Measurements from ENCODE around the gene KRTAP10-12.

Gene KRTAP10-12

GRCh38 chr21:44734841-44735240 lies 37.9 kb downstream of the KRTAP10-12 start:
- DNase-seq, result no peak

- DNase-seq, result no peak
These were observed 38.8 kb downstream of the KRTAP10-12 start for GRCh38 chr21:44735821-44736220.

- DNase-seq, result peak; percentile 81
These were observed 39.5 kb downstream of the KRTAP10-12 start for GRCh38 chr21:44736291-44737004.

GRCh38 chr21:44737706-44738354 lies 40.9 kb downstream of the KRTAP10-12 start:
- no peak for DNase-seq

GRCh38 chr21:44738621-44739020 lies 41.6 kb downstream of the KRTAP10-12 start:
- DNase-seq, result no peak

GRCh38 chr21:44739316-44739715 lies 42.3 kb downstream of the KRTAP10-12 start:
- DNase-seq, result no peak

- DNase-seq, result no peak
These were observed 43.8 kb downstream of the KRTAP10-12 start for GRCh38 chr21:44740742-44741141.

GRCh38 chr21:44741921-44742320 lies 44.9 kb downstream of the KRTAP10-12 start:
- DNase-seq, result no peak

- peak; percentile 54 for DNase-seq
These were observed 45.6 kb downstream of the KRTAP10-12 start for GRCh38 chr21:44742418-44743153.
